HG03460 (cell line): ENCODE results near the gene CELF2.
A peak's percentile ranks its signal among the peaks of the same experiment; 100 is the strongest.

Experiments
- ATAC-seq: cut with Tn5 transposase; IDR thresholded peaks from one replicate; pipeline ENCODE4 v1.9.1; 2021; ENCODE audit not compliant: unreplicated experiment

CELF2 gene

GRCh38 chr10:11214407-11214806 lies 196.7 kb downstream of the CELF2 start:
- ATAC-seq, result no peak

DNA sequence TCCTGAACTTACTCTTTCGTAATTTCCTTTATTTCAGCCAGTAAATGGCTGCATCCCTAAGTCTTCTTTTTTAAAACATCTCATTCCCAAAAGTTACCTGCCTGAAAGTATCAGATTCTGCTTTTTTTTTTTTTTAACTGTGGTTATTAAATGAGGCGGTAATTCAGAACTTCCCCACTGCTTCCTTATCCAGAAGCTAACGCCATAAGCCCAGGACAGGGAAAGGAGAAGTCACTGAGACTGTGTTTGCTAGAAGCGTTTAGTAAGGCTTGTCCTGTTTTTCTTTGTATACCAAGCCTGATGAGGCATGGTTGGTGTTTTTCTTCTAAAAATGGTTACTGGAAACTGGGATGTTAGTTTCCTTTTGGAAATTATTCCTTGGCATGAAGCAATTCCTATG lies 197.8 kb downstream of the CELF2 start:
- ATAC-seq, result no peak

DNA sequence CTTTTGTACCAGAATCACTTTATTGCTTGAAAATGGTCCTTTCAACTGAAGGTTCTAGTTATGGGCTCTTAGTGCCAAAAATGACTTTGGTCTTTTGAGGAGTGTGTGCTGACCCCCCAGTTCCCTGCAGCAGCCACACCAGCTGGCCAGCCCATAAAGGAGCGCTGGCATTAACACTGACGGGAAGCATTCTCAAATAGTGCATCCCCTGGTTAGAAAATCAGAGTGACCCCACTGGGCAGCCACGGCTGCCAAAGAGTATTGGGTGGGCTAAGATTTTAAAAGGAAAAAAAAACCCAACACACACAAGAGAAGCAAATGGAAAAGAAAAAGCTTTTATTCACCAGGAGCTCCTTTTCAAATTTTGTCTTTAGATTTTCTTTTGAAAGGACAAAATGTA lies 199.8 kb downstream of the CELF2 start:
- no peak for ATAC-seq

GRCh38 chr10:11218395-11218794 lies 200.7 kb downstream of the CELF2 start:
- no peak for ATAC-seq

DNA sequence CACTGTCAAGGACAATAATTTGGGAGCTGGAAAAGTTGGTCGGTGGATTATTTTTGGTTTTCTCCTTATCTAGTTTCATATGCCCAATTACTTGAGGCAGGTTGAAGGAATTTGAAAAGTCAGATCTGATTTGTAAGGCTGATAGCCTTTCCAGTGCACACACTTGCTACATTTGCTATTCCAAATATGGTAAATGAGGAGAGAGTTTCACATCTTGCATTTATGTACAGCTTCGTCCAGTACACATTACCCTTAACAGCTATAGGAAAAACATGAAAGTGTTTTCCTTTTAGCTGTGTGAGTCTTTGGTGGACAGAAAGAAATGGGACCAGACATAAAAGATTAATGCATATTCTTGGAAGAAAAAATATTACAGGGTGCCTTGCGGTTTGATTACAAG lies 201.8 kb downstream of the CELF2 start:
- no peak for ATAC-seq

DNA sequence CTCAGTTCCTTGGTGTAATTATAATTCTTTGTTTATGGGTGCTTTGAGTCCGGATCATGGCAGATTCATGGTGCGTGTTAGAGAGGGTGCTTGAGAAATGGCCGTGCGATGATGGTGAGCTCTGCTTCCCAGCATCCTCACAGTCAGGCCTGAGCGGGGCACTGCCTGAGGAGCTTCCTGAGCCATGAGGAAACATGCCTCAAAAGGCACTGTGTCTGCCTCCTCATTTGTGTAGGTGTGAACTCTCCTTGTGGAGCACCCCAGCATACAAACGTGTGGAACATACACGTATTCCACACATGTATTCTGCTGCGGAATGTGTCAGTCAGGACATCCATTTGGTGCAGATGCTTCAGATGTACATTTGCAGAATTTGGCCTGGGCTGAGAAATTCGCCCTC lies 205.4 kb downstream of the CELF2 start:
- ATAC-seq, result no peak

DNA sequence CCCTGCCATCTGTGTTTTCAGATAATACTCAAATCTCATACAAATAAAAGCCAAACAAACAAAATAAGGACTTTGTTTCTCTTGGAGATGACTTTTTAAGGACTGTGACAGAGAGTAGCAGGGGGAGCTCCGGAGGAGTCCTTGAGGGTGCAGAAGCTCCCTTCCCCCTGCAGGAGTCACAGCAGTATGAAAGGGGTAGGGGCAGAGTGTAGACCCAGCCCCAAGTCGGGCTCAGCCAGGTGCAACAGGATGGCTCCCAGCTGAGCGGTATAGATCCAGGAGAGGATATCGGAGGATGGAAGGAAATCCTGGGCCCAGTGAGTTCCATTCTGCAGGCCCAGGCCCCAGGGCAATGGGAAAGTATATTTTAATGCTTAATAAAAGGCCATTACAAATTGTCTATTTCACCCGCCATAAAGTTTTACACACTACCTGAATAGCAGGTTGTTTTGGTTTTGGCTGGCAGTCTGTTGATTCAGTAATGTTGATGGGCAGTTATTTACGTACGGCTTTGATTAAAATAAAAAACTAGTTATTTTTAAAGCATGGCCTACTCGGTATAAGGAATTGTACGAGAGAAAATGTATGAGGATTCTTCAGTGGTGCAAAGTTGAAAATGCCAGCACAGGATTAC lies 206.0 kb downstream of the CELF2 start:
- no peak for ATAC-seq

DNA sequence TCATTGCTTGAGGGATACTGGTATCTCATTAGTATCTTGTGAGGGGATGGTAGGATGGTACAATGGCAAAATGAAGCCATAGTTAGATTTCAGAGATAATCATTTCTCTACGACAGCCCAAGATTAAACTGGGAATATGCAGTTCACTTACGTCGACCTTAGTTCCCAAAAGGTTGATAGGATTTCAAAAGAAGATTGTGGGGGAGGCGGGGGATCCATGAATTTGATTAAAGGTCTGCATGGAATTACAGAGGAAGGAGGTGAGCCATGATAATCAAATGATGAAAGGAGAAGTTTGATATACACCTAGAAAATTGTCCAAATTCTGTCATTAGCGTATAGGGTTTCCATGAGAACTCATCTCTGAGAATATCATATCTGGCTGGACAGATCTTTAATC lies 206.6 kb downstream of the CELF2 start:
- no peak for ATAC-seq

DNA sequence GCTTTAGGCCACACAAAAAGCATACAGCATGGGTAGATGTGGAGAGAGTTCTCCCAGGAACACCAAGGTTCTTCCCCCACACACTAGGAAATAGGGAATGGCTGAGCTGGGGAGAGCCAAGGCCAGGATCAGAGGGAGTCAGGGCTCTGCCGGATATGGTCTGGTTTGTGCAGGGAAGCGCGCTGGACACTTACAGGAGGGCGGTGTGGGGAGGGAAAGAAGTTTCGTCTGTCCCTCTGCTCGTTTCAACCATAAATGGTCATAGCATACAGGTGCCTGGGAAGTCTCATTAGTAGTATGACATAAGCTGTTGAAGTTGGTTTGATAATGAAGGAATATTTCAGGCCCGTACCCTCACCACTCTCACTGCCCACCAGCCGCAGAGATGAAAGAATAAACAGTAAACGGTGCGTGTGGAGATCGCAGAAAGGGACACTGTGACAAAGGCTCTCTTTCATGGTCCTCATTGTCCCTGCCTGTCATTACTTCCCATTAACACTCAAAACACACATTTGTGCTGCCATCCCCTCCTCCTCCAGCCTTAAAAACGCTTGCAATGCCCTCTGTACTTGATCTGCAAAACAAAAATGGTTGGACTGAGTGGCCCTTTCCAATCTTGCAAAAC lies 207.2 kb downstream of the CELF2 start:
- no peak for ATAC-seq

DNA sequence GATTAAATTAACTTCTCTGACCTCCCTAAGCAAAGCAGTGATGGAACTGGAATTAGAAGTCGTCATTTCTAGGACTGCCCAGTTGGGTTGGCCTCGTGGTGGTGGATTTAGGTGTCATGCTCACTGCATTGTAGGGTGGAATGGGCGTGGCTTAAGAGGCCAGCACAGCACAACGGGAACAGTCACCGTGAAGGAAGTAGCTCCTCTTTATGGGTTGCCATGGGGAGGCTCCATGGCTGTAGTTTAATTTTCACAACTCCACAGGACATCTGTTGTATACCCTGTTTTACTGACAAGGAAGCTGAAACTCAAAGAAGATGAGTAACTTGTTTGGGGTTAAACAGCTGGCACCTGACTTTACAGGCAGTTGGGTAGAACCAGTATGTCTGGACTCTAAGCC lies 208.3 kb downstream of the CELF2 start:
- peak; percentile 51 for ATAC-seq

GRCh38 chr10:11227103-11227502 lies 209.4 kb downstream of the CELF2 start:
- peak; percentile 42 for ATAC-seq

DNA sequence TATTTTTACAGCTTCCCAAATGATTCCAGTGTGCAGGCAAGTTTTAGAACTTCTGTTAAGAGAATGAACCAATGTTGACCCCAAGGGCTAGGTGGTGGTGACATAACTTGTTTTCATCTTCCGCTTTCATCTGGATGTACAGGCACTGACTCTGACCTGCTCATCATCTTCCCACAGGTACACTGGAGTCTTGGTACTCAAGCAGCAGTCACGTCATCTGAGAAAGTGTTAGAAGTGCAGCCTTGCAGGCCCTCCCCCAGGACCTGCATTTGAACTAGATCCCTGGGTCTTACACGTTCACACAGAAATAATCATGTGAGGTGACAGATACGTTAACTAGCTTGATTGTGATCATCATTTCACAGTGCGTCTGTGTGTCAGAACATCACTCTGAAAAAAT lies 212.2 kb downstream of the CELF2 start:
- ATAC-seq, result no peak

GRCh38 chr10:11230498-11231167 lies 213.0 kb downstream of the CELF2 start:
- ATAC-seq, result no peak

- no peak for ATAC-seq
Observed at GRCh38 chr10:11231285-11231684, 213.6 kb downstream of the CELF2 start.

- no peak for ATAC-seq
Observed at GRCh38 chr10:11232222-11232961, 214.7 kb downstream of the CELF2 start.

GRCh38 chr10:11234857-11235531 lies 217.3 kb downstream of the CELF2 start:
- ATAC-seq, result no peak

GRCh38 chr10:11235771-11236170 lies 218.1 kb downstream of the CELF2 start:
- ATAC-seq, result no peak

DNA sequence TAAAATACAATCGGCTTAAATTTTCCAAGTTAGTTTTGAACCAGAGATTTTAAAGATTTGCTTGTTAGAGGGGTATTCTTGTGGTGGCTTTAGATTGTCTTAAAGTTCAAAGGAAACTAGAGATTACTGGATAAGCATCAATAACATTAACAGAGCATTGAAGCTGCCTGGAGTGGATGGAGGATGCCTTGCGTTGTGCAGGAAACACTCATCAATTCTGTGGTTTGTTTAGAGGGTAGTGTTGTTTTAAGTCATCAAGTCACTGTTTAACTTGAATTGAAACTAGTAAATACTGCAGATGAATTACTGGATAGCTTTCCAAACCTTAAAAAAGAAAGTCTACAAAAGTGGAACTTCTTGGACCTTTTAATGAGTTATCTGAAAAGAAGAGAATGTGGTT lies 218.6 kb downstream of the CELF2 start:
- peak; percentile 69 for ATAC-seq

DNA sequence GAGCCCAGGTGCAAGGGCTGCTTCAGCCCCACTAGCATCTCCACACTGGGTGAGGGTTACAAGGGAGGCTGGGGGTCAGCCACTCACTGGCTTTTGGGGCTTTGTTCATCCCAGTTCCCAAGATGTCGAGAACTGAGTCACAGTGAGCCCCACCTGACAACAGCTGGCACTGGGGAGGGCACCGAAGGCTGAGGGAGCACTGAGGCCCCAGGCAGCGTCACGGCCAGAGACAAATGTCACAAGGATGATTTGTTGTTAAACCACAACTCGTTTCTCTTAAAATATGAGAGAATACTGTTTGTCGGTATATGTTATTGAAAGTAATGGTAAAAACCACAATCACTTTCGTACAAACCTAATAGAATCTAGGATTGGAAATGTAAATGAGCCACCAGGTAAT lies 219.9 kb downstream of the CELF2 start:
- peak; percentile 35 for ATAC-seq

- ATAC-seq, result no peak
Observed at GRCh38 chr10:11238893-11239292, 221.2 kb downstream of the CELF2 start.

DNA sequence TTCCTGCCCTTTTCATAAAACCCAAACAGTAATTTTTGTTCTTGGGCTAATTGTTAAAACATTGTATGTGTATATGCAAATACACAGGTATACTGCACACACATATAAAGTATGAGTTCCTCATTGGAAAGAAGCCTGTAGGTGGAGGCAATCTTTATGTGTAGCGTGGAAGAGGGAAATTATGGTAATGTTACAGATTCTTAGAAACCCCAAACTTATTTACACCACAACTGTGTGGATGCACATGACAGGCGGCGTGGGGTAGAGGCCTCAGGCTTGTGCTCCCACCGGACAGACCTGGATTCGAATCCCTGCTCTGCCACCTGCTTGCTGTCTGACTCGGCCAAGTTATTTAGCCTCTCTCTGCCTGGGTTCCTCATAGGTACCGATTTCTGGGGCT lies 223.0 kb downstream of the CELF2 start:
- ATAC-seq, result no peak
